Activated T-cell treated with anti-CD3 and anti-CD28 coated beads, Interleukin-2, amount 50 U/mL, for 24 hours (primary cell): ENCODE measurements around the gene GUCY1B1.
"Not testable (repeated sequence)": the region's sequence is repeated elsewhere in the genome, so short reads cannot be mapped to it uniquely, and the experiment has no call there.

ENCODE experiments used
- DNase-seq: peaks from one replicate; pipeline ENCODE4 v3.0.0-alpha.2; 2020
- H3K27ac Mint-ChIP-seq: 2 replicates; pipeline ENCODE4 v1.8.0; 2020; ENCODE audit warnings: mild to moderate bottlenecking, mixed read lengths
- H3K27me3 Mint-ChIP-seq: 2 replicates; pipeline ENCODE4 v1.8.0; 2020; ENCODE audit warnings: mixed read lengths
- H3K36me3 Mint-ChIP-seq: 2 replicates; pipeline ENCODE4 v1.8.0; 2020; ENCODE audit warnings: low read depth, mixed read lengths
- H3K4me1 Mint-ChIP-seq: 2 replicates; pipeline ENCODE4 v1.8.0; 2020; ENCODE audit warnings: low read depth, mixed read lengths
- H3K4me3 Mint-ChIP-seq: 2 replicates; pipeline ENCODE4 v1.8.0; 2020; ENCODE audit warnings: mild to moderate bottlenecking, moderate library complexity, mixed read lengths
- H3K9me3 Mint-ChIP-seq: 2 replicates; pipeline ENCODE4 v1.8.0; 2020; ENCODE audit warnings: mixed read lengths

The GUCY1B1 gene

DNA sequence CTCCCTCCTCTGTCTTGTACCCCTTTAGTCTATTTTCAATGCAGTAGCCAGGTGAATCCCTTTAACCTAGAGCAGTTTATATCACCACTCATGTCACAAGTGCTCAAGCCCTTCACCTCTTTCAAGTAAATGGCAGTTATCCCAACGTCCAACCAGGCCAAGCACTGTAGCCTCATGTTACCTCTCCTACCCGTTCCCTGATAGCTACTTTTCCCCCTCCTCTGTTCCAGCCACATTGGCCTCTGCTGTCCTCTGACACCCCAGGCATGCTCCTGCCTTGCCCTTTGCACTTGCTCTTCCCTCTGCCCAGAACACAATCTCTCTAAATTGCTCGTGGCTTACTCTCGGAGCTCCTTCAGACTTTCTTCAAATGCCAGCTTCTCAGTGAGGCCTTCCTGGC, 15.2 kb downstream of the GUCY1B1 start:
- no peak for DNase-seq
- Mint-ChIP-seq H3K36me3 (no peaks in the 10 kb centered on the region), H3K4me1 (no peaks in the 10 kb centered on the region), H3K27ac (no peak overlapping the region), H3K27me3 (no peaks in the 10 kb centered on the region), H3K9me3 (no peaks in the 10 kb centered on the region), H3K4me3 (no peak overlapping the region)

DNA sequence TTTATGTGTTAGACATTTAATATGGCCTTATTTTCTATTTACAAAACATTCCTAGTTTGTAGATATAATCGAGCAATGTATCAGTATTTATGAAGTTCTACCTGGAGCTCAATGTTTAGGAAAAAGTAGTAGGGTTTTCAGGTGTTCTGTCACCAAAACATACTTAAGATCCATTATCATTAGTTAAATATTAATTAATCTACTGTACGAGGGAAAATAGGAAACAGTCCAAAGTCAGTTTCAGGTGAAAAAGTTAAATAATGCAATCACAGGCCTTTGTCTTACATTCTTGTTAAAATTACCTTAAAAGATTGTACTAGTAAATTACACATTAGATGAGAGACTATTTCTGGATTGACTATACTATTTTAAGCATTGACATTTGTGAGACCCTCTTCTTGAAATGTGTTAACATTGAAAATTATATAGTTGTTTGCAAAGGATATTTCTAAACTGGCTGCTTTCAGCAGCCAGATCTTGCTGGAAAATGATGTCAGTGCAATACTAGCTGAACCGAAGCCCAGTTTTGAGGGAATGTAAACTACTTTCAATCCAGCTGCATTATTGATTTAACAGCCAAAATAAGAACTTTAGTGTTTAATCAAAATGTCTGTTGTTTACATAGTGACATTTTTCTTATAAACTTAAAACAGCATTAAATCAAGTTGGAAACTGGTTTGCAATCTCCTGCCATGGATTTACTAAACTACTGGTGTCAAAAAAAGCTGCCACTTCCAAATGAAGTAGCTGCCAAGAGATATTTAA, 19.3 kb downstream of the GUCY1B1 start:
- DNase-seq, result no peak
- Mint-ChIP-seq H3K9me3 (no peaks in the 10 kb centered on the region), H3K27ac (no peak overlapping the region), H3K27me3 (peaks cover 5% of the 10 kb centered on the region), H3K4me1 (no peaks in the 10 kb centered on the region), H3K4me3 (no peak overlapping the region), H3K36me3 (no peaks in the 10 kb centered on the region)

GRCh38 chr4:155780775-155781174, 22.0 kb downstream of the GUCY1B1 start:
- Mint-ChIP-seq H3K9me3 (no peaks in the 10 kb centered on the region), H3K27me3 (peaks cover 5% of the 10 kb centered on the region), H3K4me1 (no peaks in the 10 kb centered on the region), H3K36me3 (no peaks in the 10 kb centered on the region), H3K27ac (no peak overlapping the region), H3K4me3 (no peak overlapping the region)
- DNase-seq, result no peak

DNA sequence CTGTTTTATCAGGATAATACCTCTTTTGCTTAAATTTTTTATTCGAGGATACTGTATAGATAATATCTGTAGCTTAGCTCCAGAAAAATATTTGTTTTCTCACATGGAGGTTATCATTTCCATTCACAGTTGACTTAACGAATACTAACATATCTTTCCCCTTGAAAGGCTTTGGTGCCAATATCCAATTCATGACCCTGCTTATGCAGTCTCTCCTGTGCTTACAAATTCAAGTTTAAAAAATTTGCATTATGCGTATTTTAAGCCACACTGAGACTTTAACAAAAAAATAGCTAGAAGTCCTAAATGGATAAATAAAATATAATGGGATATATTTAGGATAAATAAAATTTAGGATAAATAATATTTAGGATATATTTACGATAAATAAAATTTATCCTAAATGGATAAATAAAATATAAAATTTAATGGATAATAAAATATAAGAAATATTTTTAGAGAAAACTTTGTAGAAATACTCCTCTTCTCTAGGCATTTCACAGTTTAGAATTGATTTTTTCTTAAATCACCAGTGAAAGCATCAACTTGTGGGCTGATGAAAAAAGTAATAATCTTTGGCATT, 22.5 kb downstream of the GUCY1B1 start:
- H3K36me3 Mint-ChIP-seq, result no peaks in the 10 kb centered on the region
- no peaks in the 10 kb centered on the region for H3K9me3 Mint-ChIP-seq
- no peak overlapping the region for H3K27ac Mint-ChIP-seq
- H3K4me3 Mint-ChIP-seq, result no peak overlapping the region
- H3K4me1 Mint-ChIP-seq, result no peaks in the 10 kb centered on the region
- peaks cover 5% of the 10 kb centered on the region for H3K27me3 Mint-ChIP-seq
- no peak for DNase-seq

GRCh38 chr4:155784637-155785036, 25.8 kb downstream of the GUCY1B1 start:
- no peaks in the 10 kb centered on the region for H3K36me3 Mint-ChIP-seq
- no peaks in the 10 kb centered on the region for H3K4me1 Mint-ChIP-seq
- no peaks in the 10 kb centered on the region for H3K9me3 Mint-ChIP-seq
- no peak for DNase-seq
- peaks cover 5% of the 10 kb centered on the region for H3K27me3 Mint-ChIP-seq
- H3K4me3 Mint-ChIP-seq, result no peak overlapping the region
- H3K27ac Mint-ChIP-seq, result no peak overlapping the region

DNA sequence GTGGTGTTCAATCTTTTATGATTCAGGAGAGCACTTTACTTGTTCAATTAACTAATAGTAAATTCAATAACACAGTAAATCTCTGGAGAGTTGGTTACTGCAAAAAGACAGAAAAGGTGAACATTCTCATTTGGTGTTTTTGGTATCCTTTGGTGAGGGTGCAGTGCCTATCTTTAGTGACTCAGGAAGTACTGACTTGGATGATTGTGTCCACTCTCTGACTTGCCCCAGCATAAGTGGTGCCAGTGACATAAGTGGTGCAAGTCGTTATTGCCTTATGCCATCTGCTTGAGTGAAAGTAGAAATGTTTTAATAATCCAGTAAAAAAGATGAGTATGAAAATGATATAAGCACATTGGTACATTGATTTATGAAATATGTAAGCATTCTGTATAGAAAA, 27.0 kb downstream of the GUCY1B1 start:
- no peaks in the 10 kb centered on the region for H3K27me3 Mint-ChIP-seq
- no peak overlapping the region for H3K4me3 Mint-ChIP-seq
- DNase-seq, result no peak
- no peak overlapping the region for H3K27ac Mint-ChIP-seq
- H3K4me1 Mint-ChIP-seq, result no peaks in the 10 kb centered on the region
- no peaks in the 10 kb centered on the region for H3K36me3 Mint-ChIP-seq
- no peaks in the 10 kb centered on the region for H3K9me3 Mint-ChIP-seq

GRCh38 chr4:155787113-155787710, 28.4 kb downstream of the GUCY1B1 start:
- H3K27me3 Mint-ChIP-seq, result no peaks in the 10 kb centered on the region
- no peaks in the 10 kb centered on the region for H3K36me3 Mint-ChIP-seq
- H3K9me3 Mint-ChIP-seq, result no peaks in the 10 kb centered on the region
- no peak for DNase-seq
- no peak overlapping the region for H3K27ac Mint-ChIP-seq
- H3K4me3 Mint-ChIP-seq, result no peak overlapping the region
- H3K4me1 Mint-ChIP-seq, result no peaks in the 10 kb centered on the region

GRCh38 chr4:155789391-155789790, 30.6 kb downstream of the GUCY1B1 start:
- DNase-seq, result no peak
- no peaks in the 10 kb centered on the region for H3K4me1 Mint-ChIP-seq
- peaks cover 3% of the 10 kb centered on the region for H3K27me3 Mint-ChIP-seq
- no peak overlapping the region for H3K27ac Mint-ChIP-seq
- H3K9me3 Mint-ChIP-seq, result no peaks in the 10 kb centered on the region
- no peak overlapping the region for H3K4me3 Mint-ChIP-seq
- H3K36me3 Mint-ChIP-seq, result no peaks in the 10 kb centered on the region

DNA sequence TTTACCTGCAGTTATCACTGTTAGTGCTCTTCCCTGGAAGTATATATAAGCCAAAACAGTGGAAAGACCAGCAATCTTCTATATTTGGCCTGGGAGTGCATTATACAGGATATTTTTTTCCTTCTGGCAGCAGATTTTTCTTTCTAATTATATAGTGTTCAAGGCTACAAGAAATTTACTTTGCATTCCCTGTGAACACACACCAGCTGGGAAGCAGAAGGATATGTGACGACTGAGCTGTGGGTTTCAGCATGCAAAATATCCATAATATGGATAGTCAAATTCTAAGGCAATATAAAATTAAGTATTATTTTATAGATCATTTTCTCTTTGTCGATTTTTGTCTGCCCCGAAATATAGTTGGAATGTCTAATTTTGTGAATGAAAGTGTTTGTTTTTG, 31.2 kb downstream of the GUCY1B1 start:
- no peak overlapping the region for H3K27ac Mint-ChIP-seq
- no peaks in the 10 kb centered on the region for H3K4me1 Mint-ChIP-seq
- H3K27me3 Mint-ChIP-seq, result peaks cover 3% of the 10 kb centered on the region
- H3K36me3 Mint-ChIP-seq, result no peaks in the 10 kb centered on the region
- no peak overlapping the region for H3K4me3 Mint-ChIP-seq
- H3K9me3 Mint-ChIP-seq, result no peaks in the 10 kb centered on the region
- no peak for DNase-seq

DNA sequence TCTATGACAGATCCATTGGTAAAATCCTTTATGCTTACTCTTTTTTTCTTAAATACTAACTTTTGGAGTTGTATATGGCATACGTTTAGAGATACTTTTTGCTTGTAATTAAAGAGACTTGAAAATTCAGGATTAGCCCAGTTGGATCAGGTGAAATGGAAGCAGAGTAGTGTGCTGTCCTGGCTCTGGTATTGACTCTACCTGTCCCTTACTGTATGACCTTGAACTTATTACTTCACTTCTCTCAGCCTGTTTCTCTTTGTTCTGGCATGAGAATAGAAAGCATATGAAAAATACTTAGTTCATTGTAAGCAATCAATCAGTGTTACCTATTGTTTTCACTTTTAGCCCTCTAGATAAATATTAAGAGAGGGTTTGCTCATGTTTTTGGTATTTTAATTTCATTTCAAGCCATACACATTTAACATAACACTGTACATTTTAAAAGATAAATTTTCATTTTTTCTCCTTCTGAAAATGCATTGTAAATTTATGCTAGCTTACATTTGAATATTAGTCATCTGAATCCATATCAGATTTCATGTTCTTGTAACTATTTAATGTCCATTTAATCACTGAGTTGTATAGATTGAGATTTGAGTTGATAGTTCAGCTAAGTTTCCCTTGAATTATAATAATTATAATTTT, 35.9 kb downstream of the GUCY1B1 start:
- DNase-seq, result no peak
- no peak overlapping the region for H3K27ac Mint-ChIP-seq
- no peaks in the 10 kb centered on the region for H3K9me3 Mint-ChIP-seq
- H3K36me3 Mint-ChIP-seq, result no peaks in the 10 kb centered on the region
- H3K27me3 Mint-ChIP-seq, result peaks cover 5% of the 10 kb centered on the region
- no peak overlapping the region for H3K4me3 Mint-ChIP-seq
- peaks cover 6% of the 10 kb centered on the region for H3K4me1 Mint-ChIP-seq

DNA sequence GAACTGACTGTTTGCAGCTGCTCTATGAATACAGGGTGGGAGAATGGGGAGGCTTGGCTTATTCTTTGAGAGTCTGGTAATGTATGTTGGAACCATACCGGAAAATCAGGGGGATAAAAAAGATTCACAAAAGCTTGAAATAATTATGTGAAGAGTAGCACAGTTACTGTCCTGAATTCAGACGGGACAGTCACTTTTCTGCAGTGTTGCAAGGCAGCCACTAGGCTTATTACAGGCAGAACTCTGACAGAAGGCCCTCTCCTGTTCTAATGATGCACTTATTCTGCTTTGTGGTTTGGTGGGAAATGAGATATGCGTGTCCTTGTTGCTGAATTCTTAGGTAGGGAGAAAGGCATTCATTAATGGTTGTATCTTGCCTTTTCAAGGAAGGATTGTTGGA, 37.2 kb downstream of the GUCY1B1 start:
- peaks cover 7% of the 10 kb centered on the region for H3K4me1 Mint-ChIP-seq
- H3K27me3 Mint-ChIP-seq, result peaks cover 5% of the 10 kb centered on the region
- no peaks in the 10 kb centered on the region for H3K36me3 Mint-ChIP-seq
- H3K9me3 Mint-ChIP-seq, result no peaks in the 10 kb centered on the region
- no peak overlapping the region for H3K27ac Mint-ChIP-seq
- H3K4me3 Mint-ChIP-seq, result no peak overlapping the region
- no peak for DNase-seq

DNA sequence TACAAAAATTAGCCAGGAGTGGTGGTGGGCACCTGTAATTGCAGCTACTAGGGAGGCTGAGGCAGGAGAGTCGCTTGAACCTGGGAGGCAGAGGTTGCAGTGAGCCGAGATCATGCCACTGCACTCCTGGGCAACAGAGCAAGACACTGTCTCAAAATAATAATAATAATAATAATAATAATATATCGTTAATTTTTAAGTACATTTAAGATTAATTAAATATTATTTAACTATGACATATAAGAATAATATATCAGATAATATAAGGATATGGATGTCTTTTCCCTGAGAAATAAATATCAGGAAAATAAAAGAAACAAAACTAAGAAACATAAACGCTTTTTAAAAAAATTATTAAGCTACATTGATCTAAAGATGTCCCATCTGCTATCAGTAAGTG, 38.8 kb downstream of the GUCY1B1 start:
- not testable (repeated sequence) for H3K36me3 Mint-ChIP-seq, H3K9me3 Mint-ChIP-seq, H3K4me3 Mint-ChIP-seq, DNase-seq, H3K27ac Mint-ChIP-seq, H3K4me1 Mint-ChIP-seq, H3K27me3 Mint-ChIP-seq

GRCh38 chr4:155799116-155799793, 40.4 kb downstream of the GUCY1B1 start:
- Mint-ChIP-seq H3K4me3 (no peak overlapping the region), H3K4me1 (peaks cover 7% of the 10 kb centered on the region), H3K27me3 (peaks cover 3% of the 10 kb centered on the region), H3K27ac (no peak overlapping the region), H3K9me3 (no peaks in the 10 kb centered on the region), H3K36me3 (no peaks in the 10 kb centered on the region)
- DNase-seq, result no peak

DNA sequence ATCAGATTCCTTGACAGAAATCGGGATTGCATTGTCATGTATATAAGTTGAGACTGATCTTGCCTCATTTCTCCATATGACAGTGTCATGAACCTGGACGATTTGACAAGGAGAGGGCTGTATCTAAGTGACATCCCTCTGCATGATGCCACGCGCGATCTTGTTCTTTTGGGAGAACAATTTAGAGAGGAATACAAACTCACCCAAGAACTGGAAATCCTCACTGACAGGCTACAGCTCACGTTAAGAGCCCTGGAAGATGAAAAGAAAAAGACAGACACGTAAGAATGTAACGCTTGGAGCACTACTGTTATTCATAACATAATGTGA, 40.9 kb downstream of the GUCY1B1 start:
- Mint-ChIP-seq H3K36me3 (no peaks in the 10 kb centered on the region), H3K27ac (no peak overlapping the region), H3K27me3 (peaks cover 3% of the 10 kb centered on the region), H3K4me1 (peaks cover 7% of the 10 kb centered on the region), H3K4me3 (no peak overlapping the region), H3K9me3 (no peaks in the 10 kb centered on the region)
- DNase-seq, result no peak
